GM18517 (cell line): Measurements from ENCODE around the gene TCF25.

Experiments
- ATAC-seq: cut with Tn5 transposase; IDR thresholded peaks from one replicate; pipeline ENCODE4 v1.9.1; 2021; ENCODE audit warnings: mild to moderate bottlenecking, moderate library complexity; ENCODE audit not compliant: unreplicated experiment

TCF25 gene

DNA sequence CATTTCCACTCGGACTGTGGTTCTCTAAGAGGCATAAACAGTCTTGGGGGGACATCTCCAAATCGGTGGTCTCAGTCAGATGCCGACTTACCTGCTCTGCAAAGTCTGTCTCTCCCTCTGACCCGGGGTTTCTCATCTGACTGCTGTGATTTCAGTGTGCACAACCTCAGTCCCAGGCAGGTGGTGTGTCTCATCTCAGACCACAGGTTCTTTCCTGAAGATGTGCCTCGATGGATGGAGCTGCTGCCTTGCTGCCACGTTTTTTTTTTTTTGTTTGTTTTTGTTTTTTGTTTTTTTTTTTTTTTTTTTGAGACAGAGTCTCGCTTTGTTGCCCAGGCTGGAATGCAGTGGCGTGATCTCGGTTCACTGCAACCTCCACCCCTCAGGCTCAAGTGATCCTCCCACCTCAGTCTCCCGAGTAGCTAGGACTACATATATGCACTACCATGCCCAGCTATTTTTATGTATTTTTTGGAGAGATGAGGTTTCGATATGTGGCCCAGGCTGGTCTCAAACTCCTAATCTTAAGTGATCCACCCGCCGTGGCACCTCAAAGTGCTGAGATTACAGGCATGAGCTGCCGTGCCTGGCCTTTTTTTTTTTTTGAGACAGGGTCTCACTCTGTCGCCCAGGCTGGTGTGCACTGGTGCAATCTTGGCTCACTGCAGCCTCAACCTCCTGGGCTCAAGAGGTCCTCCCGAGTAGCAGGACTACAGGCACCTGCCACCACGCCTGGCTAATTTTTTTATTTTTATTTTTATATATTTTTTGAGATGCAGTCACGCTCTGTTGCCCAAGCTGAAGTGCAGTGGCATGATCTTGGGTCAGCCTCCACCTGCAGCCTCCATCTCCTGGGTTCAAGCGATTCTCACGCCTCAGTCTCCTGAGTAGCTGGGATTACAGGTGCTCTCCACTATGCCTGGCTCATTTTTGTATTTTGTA lies 29.7 kb upstream of the TCF25 start:
- no peak for ATAC-seq

DNA sequence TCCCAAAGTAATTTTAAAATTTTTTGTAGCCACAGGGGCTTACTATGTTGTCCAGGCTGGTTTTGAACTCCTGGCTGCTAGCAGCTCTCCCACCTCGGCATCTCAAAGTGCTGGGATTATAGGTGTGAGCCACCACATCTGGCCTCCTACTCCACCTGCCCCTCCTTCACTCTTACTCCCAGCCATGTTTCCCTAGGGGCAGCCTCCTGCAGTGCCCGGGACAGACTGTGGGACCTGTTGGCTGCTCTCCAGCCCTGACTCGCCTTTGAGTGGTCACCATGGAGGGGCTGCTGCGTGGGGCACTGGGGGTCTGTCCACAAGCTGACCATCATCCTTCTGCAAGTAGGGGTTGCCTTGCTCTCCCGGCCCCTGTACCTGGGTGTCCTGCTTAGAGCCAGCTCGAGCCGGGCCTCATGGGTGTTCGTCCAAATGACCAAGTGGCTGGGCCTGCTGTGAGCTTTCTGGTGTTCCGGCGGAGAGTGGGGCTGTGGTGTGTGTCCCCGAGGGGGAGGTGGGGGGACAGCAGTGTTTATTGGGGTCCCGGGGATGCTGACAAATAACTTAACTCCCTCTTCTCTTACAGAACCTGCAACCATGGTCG lies 28.6 kb upstream of the TCF25 start:
- no peak for ATAC-seq

DNA sequence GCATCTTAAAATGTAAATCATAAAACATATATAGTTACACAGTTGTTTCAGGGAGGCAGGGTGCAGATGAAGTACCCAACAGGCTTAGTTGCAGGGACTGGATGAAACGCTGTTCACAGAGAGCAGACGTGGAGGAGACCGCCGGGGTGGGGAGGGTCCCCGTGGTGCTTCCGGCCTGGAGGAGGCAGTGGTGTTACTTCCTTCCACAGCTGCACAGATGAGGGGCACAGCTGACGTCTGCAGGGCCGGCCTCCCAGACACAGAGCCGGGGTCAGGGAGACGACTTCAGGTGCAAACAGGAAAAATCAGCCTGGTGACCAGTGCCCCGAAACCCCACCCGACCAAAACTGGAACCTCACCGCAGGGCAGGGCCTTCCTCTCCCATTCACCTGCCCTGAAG lies 28.0 kb upstream of the TCF25 start:
- ATAC-seq, result no peak

DNA sequence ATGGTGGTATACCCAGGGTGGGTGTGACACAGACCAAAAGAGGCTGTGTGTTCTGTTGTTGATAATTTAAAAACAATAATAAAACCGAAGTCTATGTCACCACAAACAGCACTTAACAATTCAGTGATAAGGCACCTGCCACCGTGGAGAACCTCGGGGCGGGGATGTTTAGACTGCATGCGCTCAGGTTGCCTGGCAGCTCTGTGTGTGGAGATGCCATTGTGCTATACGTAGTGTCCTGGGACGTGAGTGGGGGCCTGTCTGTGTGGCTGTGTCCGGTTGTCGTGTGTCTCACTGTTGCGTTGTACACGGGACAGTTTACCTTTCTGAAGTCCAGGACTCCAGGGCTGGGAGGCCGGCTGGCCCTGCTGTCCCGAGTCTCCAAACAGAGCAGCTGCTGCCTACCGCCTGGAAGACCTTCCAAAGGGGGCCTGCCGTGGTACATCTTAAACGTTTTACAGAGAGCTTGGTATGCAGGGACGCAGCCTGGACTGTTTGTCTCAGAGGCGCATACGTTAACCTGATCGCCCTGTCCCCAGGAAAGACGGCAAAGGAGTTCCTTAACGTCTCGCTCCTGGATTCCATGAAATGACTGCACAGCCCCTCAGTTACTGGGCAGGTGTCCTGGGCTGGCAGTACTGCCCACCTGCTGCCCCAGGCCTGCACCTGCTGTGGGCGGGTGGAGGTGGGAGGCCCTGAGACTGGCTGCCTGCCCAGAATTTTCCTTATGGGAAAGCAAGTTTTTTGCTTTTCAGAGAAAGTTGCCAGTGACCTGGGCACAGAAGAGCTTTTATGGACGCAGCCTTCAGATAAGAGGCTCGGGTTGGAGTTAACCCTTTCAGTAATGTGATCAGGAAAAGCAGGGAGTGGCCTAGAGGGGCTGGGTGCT lies 26.1 kb upstream of the TCF25 start:
- ATAC-seq, result no peak

DNA sequence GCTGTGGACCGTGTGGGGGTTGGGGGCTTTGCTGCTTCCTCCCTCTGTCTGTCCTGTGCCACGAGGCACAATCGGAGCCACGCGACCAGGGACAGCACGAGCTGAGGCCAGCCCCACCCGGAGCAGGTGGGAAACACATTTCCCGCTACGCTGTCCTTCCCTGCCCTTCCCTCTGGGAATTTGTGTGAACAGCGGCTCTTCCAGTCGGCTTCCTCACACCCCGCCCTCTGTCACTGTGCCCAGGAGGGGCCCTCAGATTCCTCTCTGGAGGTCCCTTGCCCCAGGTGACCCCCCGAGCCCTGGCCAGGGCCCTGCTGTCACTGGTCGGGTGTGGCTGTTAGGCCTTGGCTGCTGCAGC lies 25.5 kb upstream of the TCF25 start:
- ATAC-seq, result no peak

DNA sequence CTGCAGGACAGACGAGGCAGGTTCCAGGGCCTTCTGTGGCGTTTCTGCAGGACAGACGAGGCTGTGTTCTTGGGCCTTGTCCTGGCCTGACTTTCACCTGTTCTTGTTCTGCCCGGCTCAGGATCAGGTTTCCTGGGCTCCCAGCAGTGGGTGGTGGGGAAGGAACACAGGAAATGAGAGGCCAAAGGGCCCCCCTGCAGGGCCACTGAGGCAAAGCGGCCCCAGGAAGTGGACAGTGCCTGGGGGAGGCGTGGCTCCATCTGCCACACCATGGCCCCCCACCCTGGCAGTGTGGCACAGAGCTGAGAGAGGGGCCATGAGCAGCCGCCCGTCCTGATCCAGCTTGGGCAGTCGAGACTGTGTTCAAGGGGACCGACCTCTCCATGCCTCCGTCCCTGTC lies 24.4 kb upstream of the TCF25 start:
- no peak for ATAC-seq

DNA sequence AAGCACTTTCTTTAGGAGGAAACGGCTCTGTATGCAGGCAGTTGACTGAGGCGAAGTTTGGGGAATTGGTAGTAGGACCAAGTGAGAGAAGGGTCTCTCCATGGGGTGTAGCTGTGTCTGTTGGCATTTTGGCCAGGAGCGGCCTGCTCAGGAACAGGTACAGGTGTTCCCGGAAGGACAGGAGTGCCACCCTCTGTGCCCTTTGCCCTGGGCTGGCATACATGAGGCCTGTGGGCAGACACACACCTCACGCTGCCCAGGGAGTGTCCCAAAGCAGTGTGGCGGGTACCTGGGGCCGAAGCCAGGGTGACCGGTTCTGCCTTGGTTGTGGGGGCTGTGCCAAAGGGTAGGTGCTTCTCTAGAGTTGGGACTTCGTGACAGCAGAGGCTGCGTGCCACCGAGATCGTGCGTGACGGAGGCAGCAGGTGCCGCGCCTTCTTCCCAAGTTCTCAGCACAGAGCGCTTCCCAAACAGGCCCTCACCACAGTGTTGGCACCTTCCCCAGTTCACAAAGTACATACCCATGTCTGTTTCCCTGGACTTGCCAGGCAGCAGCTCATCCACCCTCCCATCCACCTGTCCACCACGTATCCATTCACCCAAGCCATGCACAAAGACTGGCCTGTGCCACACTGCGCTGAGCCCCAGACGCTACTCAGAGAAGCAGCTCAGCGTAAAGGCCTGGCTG lies 19.9 kb upstream of the TCF25 start:
- no peak for ATAC-seq

DNA sequence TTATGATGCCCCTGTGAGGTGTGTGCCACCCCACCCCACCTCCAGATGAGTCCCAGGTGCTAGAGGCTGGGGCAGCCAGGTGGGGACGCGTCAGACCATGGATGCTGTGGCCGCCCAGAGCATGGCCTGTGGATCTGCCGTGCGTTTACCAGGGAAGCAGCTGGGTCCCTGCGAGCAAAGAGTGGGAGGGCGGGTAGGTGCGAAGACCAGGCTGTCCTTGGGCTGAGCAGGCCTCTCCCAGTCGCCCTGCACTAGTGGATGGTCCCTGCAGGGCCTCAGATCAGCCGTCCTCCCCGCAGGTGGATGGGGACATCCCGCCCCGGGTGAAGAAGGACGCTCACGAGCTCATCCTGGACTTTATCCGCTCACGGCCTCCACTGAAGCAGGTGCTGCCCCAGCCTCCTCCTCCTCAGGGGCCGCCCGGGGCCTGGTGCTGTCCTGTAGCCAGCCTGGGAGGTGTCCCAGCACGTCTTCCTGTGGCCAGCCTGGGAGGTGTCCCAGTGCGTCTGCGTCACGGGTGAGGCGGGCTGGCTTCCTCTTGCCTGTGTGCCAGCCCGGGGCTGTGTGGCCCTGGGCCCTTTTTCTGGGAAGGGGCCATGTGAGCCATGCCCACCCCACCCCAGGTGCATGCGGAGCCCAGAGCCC lies 18.0 kb upstream of the TCF25 start:
- ATAC-seq, result no peak

DNA sequence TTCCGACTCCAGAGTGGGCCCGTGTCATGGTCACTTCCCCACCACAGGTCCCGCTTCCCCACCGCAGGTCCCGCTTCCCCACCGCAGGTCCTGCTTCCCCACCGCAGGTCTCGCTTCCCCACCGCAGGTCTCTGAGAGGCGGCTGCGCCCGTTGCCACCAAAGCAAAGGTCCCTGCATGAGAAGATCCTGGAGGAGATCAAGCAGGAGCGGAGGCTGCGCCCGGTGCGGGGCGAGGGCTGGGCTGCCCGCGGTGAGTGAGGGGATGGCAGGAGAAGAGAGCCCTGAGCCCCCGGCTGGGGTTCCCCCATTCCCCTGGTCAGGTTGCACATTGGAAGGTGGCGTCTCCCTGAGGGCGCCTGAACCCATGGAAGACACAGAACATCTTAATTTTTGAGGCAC lies 17.4 kb upstream of the TCF25 start:
- no peak for ATAC-seq

DNA sequence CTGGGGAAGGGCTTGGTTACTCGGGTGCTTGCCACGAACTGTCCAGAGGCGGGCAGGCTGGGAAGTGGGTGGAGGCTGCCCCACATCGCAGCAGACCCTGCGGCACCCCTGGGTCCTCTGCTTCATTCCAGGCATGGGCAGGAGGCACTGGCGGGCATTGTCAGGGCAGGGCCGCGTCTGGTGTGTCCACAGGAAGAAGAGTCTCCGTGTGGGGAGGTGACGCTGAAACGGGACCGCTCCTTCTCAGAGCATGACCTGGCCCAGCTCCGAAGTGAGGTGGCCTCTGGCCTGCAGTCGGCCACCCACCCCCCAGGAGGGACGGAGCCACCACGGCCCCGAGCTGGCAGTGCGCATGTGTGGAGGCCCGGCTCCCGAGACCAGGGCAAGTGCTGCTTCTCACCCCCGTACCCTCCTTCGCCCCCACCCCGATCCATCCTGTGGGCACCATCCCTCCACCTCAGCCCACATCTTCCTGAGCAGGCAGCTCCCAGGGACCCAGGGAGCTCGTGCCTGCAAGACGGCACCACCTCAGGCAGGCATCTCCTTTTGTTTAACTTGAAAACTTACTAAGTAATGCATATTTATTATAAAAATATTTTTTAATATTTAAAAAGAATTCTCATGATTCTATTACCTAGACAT lies 14.3 kb upstream of the TCF25 start:
- no peak for ATAC-seq

DNA sequence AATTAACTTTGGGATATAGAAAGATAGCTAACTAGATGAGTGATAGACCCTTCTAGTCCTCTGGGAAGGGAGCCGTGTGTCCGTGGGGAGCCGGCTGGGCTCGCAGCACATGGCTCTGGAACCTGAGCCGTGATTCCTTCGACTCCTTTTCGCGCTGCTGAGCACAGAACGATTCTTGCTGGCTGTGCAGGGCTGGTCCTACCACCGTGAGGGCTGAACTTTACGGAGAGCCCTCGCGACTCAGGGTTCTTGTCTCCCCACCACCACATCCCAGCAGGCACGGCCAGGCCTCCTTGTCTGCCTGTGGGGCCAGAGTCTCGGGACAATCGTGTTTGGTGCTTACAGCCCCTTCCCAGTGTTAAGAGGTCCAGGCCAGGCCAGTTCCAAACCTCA lies 13.8 kb upstream of the TCF25 start:
- no peak for ATAC-seq

DNA sequence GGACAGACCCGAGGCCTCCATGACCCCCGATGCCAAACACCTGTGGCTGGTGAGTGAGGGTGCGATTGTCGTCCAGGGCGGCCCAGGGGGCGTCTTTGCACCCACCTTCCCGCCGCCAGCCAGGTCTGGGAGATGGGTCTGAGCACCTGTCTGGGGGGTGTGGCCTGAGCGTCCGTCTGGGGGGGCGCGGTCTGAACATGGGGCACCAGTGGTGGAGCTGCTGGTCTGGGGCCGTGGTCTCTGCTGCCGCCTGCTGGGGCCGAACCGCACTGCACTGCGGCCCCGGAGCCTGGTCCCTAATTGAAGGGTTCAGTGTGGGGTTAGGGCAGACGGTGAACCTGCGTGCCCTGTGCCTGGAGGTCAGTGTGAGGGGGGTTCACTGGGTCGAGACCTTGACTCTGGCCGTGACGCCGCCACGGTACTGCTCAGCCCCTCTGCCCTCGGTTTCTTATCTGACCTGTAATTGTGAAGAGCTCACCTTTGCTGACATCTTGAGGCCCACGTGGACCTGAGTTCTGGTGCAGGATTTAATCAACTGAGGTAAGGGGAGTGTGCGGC lies 12.6 kb upstream of the TCF25 start:
- ATAC-seq, result no peak

DNA sequence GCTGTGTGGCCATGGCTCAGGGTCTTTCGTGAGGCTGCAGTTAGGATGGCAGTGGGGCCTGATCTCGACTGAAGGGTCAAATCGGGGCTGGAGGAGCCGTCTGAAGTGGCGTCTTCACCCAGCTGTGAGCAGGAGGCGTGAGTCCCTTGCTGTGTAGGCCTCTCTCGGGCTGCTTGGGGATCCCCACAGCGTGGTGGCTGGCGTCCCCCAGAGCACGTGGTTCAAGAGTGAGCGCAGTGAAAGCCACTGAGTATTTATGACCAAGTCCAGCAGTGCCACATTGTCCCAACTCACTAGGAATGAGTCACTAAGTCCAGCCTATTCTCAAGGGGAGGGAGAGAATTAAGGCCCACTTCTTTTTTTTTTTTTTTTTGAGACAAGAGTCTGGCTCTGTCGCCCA lies 11.7 kb upstream of the TCF25 start:
- ATAC-seq, result no peak

DNA sequence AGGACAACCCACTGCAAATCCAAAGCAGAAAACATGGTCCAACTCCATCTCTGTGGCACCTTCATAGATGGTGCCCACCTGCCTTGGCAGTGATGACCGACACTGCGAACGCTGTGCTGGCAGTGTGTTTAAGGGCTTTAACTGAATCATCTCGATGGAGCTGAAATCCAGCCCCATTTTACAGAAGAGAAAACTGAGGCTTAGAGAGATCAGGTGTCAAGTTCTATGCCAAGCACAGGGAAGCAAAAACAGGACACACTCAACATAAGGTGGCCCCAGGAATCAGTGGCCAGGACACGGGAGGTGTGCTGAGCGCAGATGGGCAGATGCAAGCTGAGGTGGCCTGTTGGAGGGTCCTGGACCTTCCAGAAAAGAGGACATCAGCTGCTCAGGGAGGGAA lies 10.7 kb upstream of the TCF25 start:
- ATAC-seq, result no peak

DNA sequence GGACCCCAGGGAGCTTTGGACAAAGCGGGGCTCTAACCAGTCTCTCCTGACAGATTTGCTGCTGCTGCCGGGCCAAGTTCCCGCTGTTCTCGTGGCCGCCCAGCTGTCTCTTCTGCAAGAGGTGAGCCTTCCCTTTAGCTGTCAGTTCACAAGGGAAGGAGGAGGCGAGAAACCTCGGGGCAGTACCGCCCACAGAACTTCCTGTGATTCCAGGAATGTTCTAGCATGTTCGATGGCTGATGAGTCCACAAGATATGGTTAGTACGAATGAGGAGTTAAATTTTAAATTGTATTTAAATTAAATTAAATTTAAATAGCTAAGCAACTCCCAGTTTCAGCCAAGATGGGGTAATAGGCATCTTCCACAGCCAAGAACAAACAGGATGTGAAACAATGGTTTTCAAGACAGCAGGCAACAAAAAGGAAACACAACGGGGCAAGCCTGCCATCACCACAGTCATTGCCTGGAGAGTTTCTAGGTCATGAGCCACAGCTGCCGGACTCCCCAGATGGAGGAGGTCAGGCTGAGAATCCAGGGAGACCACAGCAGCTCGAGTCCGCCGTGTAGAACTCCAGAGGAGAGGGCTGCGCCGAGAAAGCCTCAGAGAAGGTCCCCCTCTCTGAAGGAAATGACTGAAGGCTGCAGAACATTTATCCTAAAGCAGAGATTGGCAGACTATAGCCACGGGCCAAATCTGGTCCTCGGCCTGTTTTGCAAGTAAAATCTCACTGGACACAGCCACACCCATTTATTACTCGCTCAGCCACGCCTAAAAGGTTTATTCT lies 9.5 kb upstream of the TCF25 start:
- ATAC-seq, result no peak

DNA sequence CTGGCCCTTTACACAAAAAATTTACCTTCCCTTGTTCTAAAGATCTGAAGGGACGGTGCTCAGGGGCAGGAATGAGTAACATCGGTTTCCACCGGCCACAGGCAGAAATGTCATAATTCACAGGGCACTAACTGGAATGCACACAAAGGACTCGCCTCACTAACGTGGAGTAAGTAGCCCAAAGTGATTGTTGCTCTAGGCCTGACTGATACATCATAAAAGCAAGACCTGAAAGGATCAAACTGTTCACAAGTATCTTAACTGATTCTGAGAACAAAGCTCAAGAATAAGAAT lies 8.9 kb upstream of the TCF25 start:
- no peak for ATAC-seq

DNA sequence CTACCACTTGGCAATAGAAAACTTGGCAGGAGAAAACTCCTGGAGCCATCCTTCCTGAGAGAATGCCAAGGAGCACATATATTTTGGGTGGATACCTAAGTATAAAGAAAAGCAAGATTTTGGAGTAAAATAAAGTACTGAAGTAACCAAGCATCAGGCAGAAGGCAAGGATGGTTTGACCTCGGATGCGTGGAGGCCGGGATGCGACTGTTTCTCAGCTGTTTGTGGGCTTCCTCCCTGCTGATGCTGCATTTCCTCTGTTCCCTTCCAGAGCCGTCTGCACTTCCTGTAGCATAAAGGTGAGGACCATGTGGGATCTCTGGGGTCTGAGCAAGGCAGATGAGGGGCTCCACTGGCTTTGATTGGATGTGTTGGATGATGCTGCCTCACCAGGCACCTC lies 5.5 kb upstream of the TCF25 start:
- no peak for ATAC-seq

DNA sequence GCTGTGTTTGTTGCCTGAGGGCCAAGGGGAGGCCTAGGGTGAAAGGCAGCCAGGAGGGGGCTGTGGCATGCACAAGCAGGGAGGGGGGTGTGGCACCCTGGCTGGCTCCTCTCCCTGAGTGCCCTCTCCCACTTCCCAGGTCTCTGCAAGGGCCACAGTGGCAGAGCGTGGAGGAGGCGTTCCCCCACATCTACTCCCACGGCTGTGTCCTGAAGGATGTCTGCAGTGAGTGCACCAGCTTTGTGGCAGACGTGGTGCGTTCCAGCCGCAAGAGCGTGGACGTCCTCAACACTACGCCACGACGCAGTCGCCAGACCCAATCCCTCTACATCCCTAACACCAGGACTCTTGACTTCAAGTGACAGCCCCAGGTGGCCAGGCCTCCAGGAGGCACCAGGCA lies 3.5 kb upstream of the TCF25 start:
- ATAC-seq, result no peak

DNA sequence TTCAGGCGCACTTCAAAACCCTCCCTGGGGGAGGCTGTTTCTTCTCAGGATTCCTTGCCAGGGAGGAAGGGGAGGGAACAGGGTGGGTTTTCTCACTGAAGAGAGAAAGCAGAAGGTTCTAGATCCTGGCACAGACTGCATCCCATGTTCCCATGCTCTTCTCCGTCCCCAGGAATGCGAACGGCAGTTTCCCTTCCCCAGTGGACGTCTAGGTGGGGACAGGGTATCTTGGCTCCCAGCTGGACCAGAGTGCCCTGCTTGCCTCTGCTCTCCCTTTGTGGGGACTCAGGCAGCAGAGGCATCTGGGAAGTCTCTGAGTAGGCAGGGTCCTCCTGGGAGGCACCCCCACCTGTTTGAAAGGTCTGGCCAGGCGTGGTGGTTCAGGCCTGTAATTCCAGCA lies 3.0 kb upstream of the TCF25 start:
- ATAC-seq, result no peak
